GM12891 (cell line): ENCODE measurements around the gene BRD3OS.

Source experiments
- POLR2A ChIP-seq: IDR thresholded peaks from 2 replicates; pipeline ENCODE4 v1.6.1; 2011; ENCODE audit warnings: low read depth, low read length, control low read depth
- POLR2AphosphoS5 ChIP-seq: IDR thresholded peaks from 2 replicates; pipeline ENCODE4 v1.6.1; 2011; ENCODE audit warnings: low read depth, low read length, control low read depth
- TAF1 ChIP-seq: IDR thresholded peaks from 2 replicates; pipeline ENCODE4 v1.6.1; 2011; ENCODE audit warnings: low read depth, low read length, control low read depth

- TF ChIP-seq TAF1 (no peak), POLR2AphosphoS5 (no peak), POLR2A (no peak)
Observed at GRCh38 chr9:133980864-133981588, 44.3 kb upstream of the BRD3OS start.
